HUDEP-2 (cell line): ENCODE data around the gene CNNM4.
A peak's percentile ranks its signal among the peaks of the same experiment; 100 is the strongest.

ENCODE experiments used
- DNase-seq, 76 experiments: peaks; one replicate each; lab custom pipeline; 2025; ENCODE audit not compliant: unreplicated experiment in 76 of 76; lab: John Stamatoyannopoulos, UW

The CNNM4 gene

DNA sequence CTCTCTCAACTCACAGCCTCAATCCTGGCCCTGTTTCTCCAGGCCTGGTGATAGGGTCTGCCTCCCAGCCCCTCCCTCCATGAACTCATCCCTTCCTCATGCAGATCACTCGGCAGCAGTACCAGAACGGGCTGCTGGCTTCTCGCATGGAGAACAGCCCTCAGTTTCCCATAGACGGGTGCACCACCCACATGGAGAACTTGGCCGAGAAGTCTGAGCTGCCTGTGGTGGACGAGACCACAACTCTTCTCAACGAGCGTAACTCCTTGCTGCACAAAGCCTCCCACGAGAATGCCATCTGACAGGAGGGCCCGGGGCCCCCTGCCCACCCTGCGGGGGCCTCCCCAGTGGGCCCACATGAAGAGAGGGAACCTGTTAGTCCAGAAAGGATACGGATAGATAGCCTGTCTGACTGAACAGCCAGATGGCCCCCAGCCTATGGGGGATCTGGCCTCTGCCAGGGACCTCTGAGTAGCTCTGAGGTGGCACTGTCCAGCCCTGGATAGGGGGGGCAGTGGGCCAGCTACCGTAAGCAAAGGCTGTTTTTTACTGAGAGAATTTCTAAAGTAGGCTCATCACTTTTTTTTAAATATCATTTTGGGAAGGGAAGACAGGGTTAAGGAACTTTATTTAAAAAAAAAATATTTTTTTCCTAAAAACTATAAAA, 48.6 kb downstream of the CNNM4 start:
- DNase-seq, result no peak

DNA sequence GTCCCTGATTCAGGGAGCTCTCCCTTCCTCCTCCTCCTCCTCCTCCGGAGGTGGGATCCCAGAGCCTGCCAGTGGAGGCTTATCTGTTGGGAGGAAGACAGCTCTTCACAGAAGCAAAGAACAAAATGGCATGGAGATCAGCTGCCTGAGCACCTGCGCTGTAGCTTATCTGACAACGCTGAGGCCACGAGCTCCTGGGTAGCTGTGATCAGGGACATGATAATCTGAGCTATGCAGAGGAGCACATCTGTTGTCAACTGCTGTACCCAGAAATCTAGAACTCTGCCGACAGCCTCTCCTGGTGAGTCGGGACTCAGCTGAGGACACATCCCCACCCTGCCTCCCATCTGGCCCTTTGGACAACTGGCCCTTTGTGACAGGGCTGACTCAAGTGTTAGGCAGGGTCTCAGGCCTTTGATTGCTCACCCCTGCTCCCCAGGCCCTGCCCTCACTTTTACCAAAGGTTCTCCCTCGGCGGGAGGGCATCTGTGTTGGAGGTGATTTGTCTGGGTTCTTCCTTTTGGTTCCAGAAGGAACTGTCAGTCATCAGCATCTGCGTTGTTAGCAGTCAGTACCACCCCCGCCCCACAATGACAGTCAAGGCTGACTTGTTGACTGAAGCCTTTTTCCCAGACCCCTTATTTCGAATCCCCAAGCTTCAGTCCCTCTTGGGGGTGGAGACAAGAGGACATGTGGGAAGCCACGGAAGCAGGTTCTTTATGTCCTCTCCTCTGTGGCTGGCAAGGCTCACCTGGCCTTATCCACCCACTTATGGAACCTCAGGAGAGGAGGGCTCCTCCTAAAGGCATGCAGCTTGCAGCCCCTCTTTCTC, 49.5 kb downstream of the CNNM4 start:
- peak in 44 of 76 experiments; percentile 4 to 60 (median 26) for DNase-seq

DNA sequence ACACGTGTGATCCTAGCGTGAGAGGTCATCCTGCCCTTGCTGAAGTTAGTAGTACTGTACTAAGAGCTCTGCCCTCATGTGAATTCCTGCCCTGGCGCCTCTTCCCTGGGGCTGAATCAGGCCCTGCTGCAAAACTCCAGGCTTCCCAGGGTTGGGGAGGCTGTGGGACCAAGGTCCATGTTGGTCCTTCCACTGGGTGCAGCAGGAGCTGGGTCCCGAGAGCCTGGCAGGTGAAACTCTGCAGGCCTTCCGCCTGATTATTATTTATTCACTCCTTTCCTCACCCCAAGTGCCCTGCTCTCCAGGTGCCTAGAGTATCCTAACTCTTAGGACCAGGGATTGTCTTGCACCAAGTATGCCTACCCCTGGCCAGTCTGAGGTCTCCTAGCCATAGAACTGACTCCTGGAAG, 50.1 kb downstream of the CNNM4 start:
- no peak for DNase-seq

DNA sequence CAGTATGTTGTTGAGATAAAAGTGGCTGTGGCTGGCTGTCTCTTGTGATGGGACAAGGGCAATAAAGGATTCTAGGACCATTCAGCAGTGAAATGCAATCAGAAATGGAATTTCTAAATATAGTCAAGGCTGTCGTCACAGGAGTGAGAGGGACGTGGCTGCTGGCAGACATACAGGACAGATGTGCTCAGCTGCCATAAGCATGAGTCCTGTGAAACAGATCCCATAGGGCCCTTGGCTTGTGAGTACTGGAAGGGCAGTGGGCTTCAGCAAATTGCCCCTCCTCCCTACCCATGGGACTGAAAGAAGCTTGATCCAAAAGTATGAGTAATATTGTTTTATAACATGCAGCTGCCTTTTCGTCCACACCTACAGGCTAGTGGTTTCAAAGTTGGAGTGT, 51.2 kb downstream of the CNNM4 start:
- DNase-seq, result no peak

DNA sequence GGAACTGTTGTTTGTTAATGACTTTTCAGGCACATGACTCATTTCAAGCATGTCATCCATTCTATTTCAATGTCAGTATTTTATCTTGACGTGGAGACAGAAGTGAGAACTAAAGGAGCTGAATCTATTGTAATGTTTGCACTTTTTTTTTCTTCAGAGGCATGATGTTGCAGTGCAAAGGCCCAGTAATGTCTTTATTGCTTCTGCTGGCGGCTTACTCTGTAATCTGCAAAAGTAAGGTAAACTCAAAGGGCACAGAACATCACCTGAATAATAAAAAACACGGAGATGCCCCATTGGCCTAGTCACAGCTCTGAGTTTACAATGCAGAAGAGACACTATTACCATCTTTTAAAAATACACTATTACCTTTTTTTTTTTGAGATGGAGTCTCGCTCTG, 53.0 kb downstream of the CNNM4 start:
- no peak for DNase-seq

DNA sequence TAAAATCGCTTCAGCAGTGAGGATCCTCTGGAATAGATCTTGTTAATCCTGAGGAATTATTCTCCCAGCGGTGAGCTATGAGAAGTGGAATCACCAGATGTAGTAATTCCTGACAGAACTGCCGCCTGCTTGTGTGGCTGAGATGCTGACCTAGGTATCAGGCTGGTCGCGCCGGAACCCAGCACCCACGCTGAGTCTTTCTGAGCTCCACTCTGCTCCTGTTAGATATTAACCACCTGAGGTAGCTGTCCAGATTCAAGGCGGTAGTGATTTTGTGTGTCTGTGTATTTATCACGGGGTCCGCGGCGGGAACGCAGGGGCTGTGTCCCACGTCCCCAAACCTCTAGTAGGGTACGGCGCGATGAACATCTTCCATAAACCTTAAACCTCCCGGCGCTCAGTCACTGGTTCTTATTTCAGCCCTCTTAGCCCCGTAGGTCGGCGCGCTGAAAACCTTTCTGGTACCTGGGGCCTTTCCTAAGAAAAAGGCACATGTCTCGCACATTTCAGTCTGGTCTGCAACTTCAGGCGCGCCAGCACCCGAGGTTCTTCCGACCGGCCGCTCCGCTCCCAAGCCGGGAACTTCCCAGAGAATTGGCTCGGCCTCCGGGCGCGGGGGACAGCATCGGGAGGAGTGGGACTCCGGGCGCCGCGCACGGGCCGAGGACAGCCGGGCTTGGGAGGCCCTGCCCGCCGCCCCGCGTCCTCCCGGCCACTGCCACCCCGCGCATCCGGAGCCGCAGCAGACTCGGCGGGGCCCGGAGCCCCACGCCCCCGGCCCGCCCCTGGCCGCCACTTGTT, 54.8 kb downstream of the CNNM4 start:
- DNase-seq, result peak in 2 of 76 experiments; percentile 14 to 24

DNA sequence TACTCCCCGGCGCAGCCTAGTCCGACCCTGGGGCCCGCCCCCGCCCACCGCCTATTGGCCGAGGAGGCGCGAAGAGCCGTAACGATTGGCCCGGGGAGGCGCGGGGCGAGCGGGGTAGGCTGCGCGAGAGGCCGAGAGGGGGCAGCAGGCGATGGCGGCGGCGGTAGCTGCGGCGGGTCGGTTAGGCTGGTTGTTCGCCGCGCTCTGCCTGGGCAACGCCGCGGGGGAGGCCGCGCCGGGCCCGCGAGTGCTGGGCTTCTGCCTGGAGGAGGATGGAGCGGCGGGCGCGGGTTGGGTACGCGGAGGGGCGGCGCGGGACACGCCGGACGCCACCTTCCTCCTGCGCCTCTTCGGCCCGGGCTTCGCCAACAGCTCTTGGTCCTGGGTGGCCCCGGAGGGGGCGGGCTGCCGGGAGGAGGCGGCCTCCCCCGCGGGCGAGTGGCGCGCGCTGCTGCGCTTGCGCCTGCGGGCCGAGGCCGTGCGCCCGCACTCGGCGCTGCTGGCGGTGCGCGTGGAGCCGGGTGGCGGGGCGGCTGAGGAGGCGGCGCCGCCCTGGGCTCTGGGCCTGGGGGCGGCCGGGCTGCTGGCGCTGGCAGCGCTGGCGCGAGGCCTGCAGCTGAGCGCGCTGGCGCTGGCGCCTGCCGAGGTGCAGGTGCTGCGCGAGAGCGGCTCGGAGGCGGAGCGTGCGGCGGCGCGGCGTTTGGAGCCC, 55.6 kb downstream of the CNNM4 start, which contains the start of gene CNNM3:
Gene CNNM3 (plus strand): TSS at position 142 of the 709 bp plus-strand sequence. CDS start 10 bp downstream, at position 152.
- DNase-seq, result peak in 75 of 76 experiments; percentile 30 to 96 (median 87)

DNA sequence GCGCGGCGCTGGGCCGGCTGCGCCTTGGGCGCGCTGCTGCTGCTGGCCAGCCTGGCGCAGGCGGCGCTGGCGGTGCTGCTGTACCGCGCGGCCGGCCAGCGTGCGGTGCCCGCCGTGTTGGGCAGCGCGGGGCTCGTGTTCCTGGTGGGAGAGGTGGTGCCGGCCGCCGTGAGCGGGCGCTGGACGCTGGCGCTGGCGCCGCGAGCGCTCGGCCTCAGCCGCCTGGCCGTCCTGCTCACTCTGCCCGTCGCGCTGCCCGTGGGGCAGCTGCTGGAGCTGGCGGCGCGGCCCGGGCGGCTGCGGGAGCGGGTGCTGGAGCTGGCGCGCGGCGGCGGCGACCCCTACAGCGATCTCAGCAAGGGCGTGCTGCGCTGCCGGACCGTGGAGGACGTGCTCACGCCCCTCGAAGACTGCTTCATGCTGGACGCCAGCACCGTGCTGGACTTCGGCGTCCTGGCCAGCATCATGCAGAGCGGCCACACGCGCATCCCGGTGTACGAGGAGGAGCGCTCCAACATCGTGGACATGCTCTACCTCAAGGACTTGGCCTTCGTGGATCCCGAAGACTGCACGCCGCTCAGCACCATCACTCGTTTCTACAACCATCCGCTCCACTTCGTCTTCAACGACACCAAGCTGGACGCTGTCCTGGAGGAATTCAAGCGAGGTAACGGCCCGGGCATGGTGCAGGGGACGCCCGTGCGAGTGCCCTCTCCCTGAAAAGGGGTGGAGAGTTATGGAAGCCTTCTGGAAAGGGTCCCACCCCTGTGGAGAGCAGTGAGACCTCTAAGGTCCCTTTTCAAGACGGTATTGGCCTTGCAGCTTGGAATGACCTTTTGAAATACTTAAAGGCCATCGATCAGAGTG, 56.4 kb downstream of the CNNM4 start:
- DNase-seq, result peak in 1 of 76 experiments; percentile 40

DNA sequence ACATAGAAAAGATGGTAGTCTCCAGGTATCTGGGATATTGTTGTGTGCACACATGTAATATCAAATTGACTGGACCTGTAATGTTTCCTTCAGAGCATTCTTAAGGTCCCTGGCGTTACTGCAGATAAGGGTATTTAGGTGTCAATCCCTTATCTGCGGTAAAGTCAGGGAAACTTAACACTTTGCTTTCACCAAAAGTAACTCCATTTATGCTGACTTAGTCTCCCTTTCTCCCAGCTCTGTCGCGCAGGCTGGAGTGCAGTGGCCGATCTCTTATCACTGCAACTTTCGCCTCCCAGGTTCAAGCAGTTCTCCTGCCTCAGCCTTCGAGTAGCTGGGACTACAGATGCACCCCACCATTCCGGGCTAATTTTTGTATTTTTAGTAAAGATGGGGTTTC, 57.2 kb downstream of the CNNM4 start:
- no peak for DNase-seq

DNA sequence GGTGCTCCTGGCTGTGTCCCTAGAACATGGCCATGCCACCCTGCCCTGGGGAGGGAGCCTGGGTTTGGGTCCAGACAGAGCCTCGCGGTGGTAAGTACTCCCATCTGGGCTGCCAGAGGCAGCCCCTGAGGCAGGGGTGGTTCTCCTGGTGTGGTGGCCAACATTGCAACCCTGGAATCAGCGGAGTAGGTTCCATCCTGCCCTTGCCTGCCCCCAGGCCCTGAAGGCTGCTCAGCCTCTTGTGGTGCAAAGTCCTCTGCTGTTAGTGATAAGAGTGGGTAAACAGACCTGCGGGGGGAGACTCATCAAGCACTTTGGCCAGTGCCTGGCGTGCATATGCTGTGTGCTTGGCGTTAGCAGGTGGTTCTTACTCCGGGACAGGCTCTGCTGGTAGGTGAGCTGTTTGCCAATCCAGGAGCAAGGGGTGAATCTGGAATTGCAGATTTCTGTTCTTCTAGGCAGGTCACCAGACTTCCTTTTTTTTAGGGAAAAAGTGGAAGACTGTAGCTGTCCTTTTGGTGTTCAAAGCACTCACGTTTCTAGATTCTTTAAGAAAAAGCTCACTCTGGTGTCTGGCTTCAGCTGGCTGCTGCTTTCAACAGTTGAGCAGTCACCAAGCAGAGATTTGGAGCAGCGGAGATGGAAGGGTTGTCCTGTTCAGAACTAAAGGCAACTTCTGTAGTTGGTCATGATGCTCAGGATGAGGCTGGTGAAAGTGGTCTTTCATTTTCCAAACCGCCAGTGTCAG, 58.6 kb downstream of the CNNM4 start:
- DNase-seq, result peak in 65 of 76 experiments; percentile 5 to 81 (median 50)

DNA sequence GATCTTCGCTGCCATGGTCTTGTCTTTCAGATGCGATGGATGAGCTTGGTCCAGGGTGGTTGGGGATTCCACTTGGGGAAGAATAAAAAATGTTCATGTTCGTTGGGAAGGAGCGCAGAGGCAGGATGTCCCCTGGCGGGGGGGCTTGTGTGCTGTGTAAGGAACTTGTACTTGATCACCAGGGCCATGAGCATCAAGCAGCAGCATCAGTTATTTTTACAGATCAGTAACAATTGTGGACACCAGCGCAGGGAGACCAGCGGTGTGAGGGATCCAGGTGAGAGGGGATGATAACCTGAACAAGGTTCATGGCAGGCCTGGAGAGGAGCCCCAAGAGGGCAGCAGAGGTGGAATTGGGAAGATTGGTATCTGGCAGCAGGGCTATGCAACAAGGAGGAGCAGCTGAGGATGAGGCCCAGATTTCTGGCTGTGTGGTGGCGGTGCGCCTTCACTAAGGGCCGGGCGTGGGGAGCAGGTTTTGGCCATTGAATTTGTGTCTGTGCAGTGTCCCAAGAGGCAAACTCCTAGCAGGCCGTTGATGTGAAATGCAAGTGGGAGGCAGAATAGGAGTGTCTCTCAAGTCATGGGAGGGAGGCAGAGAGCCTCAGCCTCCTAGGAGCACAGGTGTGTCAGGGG, 59.3 kb downstream of the CNNM4 start:
- DNase-seq, result no peak

DNA sequence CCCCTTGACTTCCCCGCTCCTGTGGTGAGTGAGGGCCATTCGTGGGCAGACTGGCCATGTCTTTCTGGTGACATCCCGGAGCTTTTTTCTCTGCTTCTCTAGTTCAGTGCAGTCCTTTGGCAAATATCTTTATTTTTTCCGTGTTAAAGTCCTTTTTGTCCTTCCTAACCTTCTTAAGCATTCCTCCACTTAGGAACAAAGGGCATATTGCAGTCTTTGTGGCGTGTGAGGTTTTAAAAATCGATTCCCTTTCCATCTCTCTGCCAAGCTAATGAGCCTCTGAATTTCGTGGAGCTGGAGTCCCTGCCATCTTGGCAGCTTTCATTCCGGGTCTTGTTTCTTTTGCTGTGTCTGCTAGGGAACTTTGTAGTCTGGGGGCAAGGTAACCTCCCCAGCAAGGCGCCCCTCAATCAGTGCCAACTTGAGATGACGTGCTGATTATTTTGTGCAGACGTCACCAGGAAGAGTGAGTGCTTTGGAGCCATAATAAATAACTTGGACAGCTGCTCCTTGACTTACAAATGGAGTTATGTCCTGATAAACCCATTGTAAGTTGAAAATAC, 60.5 kb downstream of the CNNM4 start:
- DNase-seq, result no peak

DNA sequence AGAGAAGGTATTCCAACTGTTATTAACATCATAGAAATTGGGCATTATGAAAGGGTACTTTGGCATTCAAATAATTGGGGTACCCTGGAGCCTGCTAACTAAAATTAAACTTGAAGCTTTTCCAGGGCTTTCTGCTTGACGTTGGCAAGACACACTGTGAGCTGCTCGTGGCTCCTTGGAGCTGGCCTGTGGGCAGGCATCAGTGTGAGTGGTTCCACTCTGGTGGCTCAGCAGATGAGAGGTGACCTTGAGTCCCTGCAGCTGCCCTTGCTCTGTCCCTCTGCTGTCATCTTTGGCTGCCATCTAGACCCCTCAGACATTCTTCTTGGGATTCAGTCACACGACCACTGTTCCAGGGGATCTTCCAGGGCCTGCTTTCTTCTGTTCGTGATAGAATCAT, 62.1 kb downstream of the CNNM4 start:
- no peak for DNase-seq

DNA sequence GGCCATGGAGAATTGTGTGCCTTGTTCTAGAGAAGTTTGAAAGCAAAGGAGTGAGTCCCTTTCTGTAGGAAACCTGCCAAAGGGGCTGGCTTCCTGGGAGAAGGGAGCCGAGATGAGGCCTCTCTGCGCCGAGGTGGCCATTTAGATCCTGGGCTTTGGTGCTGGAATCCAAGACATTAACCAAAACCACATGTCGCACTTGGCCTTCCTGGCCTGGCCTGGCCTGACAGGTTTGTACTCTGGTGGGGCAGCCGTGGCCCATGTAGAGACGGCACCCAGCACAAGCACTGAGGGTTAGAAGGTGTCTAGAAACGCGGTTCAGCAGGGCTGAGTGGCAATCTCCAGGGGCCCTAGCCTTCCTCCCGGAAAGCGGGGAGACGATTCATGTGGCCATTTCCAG, 62.5 kb downstream of the CNNM4 start:
- no peak for DNase-seq

DNA sequence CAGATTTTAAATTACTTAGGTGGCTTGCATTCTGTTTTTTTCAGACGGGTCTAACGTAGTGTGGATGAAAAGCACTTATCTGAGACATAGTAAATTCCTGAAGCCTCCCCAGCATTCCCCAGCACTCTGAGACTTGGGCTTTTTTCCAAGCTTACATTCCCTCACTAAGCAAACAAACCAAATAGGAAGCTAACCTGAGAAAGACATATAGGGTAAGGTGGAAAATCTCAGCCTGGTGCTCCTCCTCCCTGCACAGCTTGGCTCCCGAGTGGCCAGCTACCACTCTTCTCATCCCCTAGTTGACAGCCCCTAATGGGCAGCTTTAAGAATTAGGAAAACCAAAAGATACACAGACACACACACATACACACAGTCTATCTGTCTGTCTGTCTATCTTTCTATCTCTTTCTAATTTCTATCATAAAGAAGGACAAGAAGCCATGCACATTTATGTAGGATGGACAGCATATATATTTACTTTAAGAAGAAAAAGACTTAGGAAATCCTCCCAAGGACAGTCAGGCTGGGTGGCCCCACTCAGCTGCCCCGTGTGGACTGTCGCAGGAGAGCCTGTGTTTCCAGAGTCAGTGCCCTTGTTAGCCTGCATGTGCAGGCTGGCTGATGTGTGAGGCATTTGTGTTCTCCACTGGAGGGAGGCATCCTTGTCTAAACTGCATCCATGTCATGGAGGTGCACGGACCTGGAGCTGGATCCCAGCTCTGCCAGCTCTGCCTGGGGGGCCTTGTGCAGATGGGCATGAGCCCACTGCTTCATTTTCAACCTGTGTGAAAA, 63.6 kb downstream of the CNNM4 start:
- DNase-seq, result no peak

DNA sequence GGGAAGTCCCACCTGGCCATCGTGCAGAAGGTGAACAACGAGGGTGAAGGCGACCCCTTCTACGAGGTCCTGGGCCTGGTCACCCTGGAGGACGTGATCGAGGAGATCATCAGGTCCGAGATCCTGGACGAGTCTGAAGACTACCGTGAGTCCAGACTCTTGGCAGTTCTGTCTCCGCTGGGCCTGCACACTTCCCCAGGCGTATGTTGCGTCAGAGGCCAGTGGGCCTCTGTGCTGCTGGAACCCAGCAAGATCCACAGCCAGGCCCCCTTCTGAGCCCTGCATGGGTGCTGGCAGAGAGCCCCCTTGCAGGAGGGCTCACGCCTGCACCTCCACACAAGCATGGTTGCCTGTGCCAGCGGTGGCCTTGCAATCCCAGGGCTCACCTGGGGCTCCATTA, 64.4 kb downstream of the CNNM4 start:
- DNase-seq, result no peak

DNA sequence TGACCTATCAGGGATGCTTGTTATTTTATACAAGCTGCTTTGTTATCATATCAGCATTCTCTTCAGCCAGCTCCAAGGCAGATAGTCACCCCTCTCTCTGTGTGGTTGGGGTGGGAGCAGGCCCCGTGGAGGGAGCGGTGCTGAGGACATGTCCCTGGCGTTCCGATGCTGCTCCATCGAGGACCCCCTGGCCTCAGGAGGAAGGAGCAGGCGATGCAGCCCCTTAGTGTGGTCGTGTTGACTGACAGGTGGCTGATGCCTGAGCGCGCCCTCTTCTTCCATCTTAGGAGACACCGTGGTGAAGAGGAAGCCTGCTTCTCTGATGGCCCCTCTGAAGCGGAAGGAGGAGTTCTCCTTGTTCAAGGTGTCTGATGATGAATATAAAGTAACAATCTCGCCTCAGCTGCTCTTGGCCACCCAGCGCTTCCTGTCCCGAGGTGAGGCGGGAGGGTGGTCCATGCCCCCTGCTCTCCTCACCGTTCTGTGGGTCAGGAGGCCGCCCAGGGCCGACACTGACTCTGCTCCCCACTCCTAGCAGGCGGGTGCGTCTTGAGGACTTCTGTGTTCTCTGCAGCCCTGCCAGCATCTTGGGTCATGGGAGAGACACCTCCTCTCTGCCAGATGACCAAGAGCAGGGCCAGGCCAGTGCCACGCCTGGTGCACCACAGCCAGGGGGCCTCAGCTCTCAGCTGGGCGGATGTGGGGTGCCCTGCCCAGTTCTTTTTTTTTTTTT, 66.0 kb downstream of the CNNM4 start:
- DNase-seq, result no peak
